ENCODE results near the gene PARD3.

DNA sequence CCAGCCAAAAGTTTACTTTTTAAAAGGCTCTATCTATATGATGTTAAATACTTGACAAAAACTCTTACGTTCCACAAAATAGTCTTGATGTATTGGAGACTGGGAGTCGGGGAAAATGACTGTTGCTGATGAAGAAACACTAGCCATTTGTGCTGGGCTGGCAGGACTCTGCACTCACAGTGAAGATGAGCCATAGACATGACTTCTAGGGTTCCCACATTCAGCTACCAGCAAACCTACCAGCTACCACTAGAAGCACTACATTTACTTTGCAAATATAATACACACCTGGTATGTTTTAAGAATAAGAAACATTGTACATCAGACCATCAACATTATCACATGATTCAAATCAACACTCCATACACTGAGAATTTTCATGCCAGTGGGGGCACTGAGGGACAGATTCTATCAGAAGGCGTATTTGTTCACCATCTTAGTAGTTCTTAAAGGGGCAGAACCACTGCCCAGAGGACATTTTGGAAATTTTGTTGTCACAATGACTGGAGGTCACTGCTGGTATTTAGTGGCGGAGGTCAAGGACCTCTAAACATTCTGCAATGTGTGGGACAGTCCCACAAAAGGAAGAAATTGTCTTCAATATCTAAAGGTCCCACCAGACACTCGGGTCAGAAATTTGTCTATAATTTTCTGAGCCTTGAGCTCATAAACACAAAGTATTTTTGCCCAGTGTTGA, 52.3 kb downstream of the PARD3 start:
- no peak for TF ChIP-seq POLR2A (IDR thresholded peaks at IDR 0.05)
- TF ChIP-seq CTCF (IDR thresholded peaks at IDR 0.05) = no peak
